ENCODE data around the gene NR2C1. TPM values are rescaled to one million over a fixed set of nuclear protein-coding genes. Genes with fewer than 3 reads are reported as not detected.

The NR2C1 gene
- total RNA-seq, 1 experiment from 2014 or later = 33.7 TPM

- POLR2A ChIA-PET = interaction anchor here (1.0 kb wide), 1 partner anchor 13 kb away, joined by 5 read pairs; the partner anchor contains the start of gene NDUFA12
- Histone ChIP-seq H3K4me2 (ENCODE audit: low read length) (no peak overlapping the region), H3K9me3 (ENCODE audit: control insufficient read depth in 1 of 2, insufficient read depth in 1 of 2, low read depth in 1 of 2, low read length in 2 of 2) (no peaks in the 10 kb centered on the region), H3K4me3 (replicated peaks in 1 of 2; ENCODE audit: low read depth in 1 of 2, low read length in 2 of 2) (no peak overlapping the region), H3K27me3 (ENCODE audit: insufficient read depth, low read length) (no peaks in the 10 kb centered on the region), H3K79me2 (ENCODE audit: insufficient read depth, low read length) (no peaks in the 10 kb centered on the region), H3K4me1 (ENCODE audit: control insufficient read depth in 1 of 2, insufficient read depth in 2 of 2, low read length in 2 of 2) (no peaks in the 10 kb centered on the region), H3K27ac (ENCODE audit: low read depth, low read length) (no peak overlapping the region), H4K20me1 (ENCODE audit: insufficient read depth) (no peaks in the 10 kb centered on the region), H3K9ac (ENCODE audit: low read length) (no peak overlapping the region), H3K36me3 (ENCODE audit: control insufficient read depth in 1 of 2, insufficient read depth in 2 of 2, low read length in 2 of 2) (0 out of 4 replicates have a peak, but pooled peaks cover 0 to 2% of the 10 kb centered on the region in 2 experiments), H3K9me2 (ENCODE audit: insufficient read depth) (no peaks in the 10 kb centered on the region), H2AFZ (ENCODE audit: low read depth, low read length, poor library complexity, severe bottlenecking) (no peak overlapping the region)
- TF ChIP-seq EZH2 (IDR thresholded peaks at IDR 0.05) (no peak), YY1 (IDR thresholded peaks at IDR 0.05; ENCODE audit: extremely low read depth, insufficient replicate concordance, low read depth, low read length) (no peak), ZBTB33 (IDR thresholded peaks at IDR 0.05; ENCODE audit: extremely low read depth, insufficient replicate concordance, low read length) (no peak), EGR1 (IDR thresholded peaks at IDR 0.05; ENCODE audit: low read depth) (no peak), JUND (IDR thresholded peaks at IDR 0.05) (no peak), POLR2AphosphoS5 (IDR thresholded peaks at IDR 0.05; ENCODE audit: low read depth, low read length) (no peak), ZNF274 (IDR thresholded peaks at IDR 0.05; ENCODE audit: low read depth, low read length) (no peak), REST (IDR thresholded peaks at IDR 0.05; ENCODE audit: low read depth) (no peak), CEBPB (IDR thresholded peaks at IDR 0.05; ENCODE audit: low read depth) (no peak), CTCF (IDR thresholded peaks at IDR 0.05 in 2 of 3, conservative IDR thresholded peaks at IDR 0.05 in 1 of 3; ENCODE audit: borderline replicate concordance in 1 of 3, insufficient read depth in 1 of 3, low read depth in 2 of 3, low read length in 2 of 3) (no peak), SP1 (IDR thresholded peaks at IDR 0.05; ENCODE audit: low read depth) (no peak)
- RAD21 ChIA-PET (ENCODE audit: low non-redundant PET in 1 of 2, low total read pairs in 2 of 2, uncharacterized antibody in 2 of 2, unreplicated experiment in 2 of 2) = no interaction called here
- no peak for ATAC-seq
- BruUV-seq (replicated peaks) = no TSS peak
- no peak for DNase-seq (ENCODE audit: low read depth, low spot score)
- intact Hi-C loops (cut with micrococcal nuclease) = no loop called here
- CTCF ChIA-PET = no interaction called here
These were observed 57.3 kb downstream of the NR2C1 start for GRCh38 chr12:95016120-95016519.
